Measurements from ENCODE around the gene CRISPLD2.

DNA sequence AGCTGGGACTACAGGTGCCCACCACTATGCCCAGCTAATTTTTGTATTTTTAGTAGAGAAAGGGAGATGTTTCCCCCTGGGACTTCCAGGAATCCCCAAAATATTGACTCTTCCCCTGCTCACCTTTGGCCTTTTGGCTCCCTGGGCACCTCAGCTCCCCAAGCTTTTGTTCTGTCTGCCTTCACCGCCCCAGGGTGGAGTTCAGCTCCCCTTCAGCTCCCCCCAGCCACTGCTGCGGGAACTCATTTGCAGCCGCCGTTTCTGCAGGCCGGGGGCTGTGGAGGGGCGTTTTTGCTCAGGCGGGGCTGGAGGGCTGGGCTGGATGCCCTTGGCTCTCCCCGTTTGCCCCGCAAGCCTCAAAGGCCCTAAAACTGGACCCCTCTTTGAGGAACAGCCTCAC is 47.9 kb downstream of the CRISPLD2 start:
- TF ChIP-seq, protein P1, sequence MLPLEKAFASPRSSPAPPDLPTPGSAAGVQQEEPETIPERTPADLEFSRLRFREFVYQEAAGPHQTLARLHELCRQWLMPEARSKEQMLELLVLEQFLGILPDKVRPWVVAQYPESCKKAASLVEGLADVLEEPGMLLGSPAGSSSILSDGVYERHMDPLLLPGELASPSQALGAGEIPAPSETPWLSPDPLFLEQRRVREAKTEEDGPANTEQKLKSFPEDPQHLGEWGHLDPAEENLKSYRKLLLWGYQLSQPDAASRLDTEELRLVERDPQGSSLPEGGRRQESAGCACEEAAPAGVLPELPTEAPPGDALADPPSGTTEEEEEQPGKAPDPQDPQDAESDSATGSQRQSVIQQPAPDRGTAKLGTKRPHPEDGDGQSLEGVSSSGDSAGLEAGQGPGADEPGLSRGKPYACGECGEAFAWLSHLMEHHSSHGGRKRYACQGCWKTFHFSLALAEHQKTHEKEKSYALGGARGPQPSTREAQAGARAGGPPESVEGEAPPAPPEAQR (CRISPR knock-in tag; IDR thresholded peaks at IDR 0.05): no peak
- TF ChIP-seq, protein P2, sequence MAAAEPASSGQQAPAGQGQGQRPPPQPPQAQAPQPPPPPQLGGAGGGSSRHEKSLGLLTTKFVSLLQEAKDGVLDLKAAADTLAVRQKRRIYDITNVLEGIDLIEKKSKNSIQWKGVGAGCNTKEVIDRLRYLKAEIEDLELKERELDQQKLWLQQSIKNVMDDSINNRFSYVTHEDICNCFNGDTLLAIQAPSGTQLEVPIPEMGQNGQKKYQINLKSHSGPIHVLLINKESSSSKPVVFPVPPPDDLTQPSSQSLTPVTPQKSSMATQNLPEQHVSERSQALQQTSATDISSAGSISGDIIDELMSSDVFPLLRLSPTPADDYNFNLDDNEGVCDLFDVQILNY (CRISPR knock-in tag; IDR thresholded peaks at IDR 0.05): no peak
- TF ChIP-seq, protein P3, sequence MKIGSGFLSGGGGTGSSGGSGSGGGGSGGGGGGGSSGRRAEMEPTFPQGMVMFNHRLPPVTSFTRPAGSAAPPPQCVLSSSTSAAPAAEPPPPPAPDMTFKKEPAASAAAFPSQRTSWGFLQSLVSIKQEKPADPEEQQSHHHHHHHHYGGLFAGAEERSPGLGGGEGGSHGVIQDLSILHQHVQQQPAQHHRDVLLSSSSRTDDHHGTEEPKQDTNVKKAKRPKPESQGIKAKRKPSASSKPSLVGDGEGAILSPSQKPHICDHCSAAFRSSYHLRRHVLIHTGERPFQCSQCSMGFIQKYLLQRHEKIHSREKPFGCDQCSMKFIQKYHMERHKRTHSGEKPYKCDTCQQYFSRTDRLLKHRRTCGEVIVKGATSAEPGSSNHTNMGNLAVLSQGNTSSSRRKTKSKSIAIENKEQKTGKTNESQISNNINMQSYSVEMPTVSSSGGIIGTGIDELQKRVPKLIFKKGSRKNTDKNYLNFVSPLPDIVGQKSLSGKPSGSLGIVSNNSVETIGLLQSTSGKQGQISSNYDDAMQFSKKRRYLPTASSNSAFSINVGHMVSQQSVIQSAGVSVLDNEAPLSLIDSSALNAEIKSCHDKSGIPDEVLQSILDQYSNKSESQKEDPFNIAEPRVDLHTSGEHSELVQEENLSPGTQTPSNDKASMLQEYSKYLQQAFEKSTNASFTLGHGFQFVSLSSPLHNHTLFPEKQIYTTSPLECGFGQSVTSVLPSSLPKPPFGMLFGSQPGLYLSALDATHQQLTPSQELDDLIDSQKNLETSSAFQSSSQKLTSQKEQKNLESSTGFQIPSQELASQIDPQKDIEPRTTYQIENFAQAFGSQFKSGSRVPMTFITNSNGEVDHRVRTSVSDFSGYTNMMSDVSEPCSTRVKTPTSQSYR (CRISPR knock-in tag; IDR thresholded peaks at IDR 0.05): no peak
- TF ChIP-seq TEAD4 (CRISPR knock-in tag; IDR thresholded peaks at IDR 0.05) (no peak), ZBTB21 (CRISPR knock-in tag; IDR thresholded peaks at IDR 0.05; ENCODE audit: borderline replicate concordance) (no peak)
- TF ChIP-seq, protein P4, sequence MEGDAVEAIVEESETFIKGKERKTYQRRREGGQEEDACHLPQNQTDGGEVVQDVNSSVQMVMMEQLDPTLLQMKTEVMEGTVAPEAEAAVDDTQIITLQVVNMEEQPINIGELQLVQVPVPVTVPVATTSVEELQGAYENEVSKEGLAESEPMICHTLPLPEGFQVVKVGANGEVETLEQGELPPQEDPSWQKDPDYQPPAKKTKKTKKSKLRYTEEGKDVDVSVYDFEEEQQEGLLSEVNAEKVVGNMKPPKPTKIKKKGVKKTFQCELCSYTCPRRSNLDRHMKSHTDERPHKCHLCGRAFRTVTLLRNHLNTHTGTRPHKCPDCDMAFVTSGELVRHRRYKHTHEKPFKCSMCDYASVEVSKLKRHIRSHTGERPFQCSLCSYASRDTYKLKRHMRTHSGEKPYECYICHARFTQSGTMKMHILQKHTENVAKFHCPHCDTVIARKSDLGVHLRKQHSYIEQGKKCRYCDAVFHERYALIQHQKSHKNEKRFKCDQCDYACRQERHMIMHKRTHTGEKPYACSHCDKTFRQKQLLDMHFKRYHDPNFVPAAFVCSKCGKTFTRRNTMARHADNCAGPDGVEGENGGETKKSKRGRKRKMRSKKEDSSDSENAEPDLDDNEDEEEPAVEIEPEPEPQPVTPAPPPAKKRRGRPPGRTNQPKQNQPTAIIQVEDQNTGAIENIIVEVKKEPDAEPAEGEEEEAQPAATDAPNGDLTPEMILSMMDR (IDR thresholded peaks at IDR 0.05): no peak
- TF ChIP-seq, protein P5, sequence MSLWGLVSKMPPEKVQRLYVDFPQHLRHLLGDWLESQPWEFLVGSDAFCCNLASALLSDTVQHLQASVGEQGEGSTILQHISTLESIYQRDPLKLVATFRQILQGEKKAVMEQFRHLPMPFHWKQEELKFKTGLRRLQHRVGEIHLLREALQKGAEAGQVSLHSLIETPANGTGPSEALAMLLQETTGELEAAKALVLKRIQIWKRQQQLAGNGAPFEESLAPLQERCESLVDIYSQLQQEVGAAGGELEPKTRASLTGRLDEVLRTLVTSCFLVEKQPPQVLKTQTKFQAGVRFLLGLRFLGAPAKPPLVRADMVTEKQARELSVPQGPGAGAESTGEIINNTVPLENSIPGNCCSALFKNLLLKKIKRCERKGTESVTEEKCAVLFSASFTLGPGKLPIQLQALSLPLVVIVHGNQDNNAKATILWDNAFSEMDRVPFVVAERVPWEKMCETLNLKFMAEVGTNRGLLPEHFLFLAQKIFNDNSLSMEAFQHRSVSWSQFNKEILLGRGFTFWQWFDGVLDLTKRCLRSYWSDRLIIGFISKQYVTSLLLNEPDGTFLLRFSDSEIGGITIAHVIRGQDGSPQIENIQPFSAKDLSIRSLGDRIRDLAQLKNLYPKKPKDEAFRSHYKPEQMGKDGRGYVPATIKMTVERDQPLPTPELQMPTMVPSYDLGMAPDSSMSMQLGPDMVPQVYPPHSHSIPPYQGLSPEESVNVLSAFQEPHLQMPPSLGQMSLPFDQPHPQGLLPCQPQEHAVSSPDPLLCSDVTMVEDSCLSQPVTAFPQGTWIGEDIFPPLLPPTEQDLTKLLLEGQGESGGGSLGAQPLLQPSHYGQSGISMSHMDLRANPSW (CRISPR knock-in tag; conservative IDR thresholded peaks at IDR 0.05; ENCODE audit: low read depth): no peak

Data from WTC11 (cell line).